Measurements from ENCODE around the gene IRX2. TPM values are rescaled to one million over a fixed set of nuclear protein-coding genes. Genes with fewer than 3 reads are reported as not detected.

The IRX2 gene
- total and polyA plus RNA-seq, 2 donors (not counting 3 experiments of a cell fraction or from before 2014, with no cell fraction given) = not detected

DNA sequence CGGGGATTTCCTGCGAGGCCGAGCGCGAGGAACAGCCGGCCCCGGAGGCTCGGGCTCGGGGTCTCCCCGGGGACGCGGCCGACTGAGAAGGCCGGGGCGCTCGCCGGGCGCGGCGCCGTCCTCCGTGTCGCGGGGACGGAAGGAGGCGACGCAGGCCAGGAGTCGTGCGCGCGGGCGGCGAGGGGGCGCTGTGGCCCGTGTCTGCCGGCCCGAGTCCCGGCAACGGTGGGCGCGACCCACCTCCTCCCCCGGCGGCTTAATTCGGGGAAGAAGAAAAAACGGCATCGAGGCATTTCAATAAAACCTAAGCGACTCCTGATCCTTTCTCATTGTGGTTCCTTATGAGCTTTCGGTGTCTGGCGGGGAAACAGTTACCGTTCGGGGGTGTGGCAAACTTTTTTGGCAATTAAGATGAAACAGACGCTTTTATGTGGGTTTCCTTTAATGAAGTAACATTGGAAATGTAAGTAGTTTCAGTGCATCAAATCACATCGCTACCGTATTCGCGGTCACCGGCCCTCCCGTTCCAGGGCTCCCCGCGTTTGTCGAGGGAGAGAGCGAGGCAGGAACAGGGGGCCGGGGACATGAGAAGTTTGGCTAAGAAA lies 3.7 kb upstream of the IRX2 start:
- no peak overlapping the region for H3K27ac ChIP-seq (ENCODE audit: insufficient read depth, low read depth, low read length)
- intact Hi-C loops (cut with micrococcal nuclease) (no loop called here), dilution Hi-C loops (cut with MboI; ENCODE audit: extremely low pct_ligation_motif_present, low sequenced_read_pairs) (no loop called here)
- peaks cover 41 to 68% of the 10 kb centered on the region in 2 experiments for H3K27me3 ChIP-seq (ENCODE audit: control insufficient read depth in 2 of 2, insufficient read depth in 2 of 2, low read length in 2 of 2)
- no peaks in the 10 kb centered on the region for H3K9me1 ChIP-seq (replicated peaks; ENCODE audit: control insufficient read depth, extremely low read depth, insufficient read depth, low read length)
- CTCF ChIA-PET = no interaction called here
- H3K9ac ChIP-seq (replicated peaks; ENCODE audit: extremely low read depth, insufficient read depth, low read length) = no peak overlapping the region
- no peak overlapping the region for H2AFZ ChIP-seq (ENCODE audit: low read depth, low read length)
- no peak overlapping the region for H3K4me2 ChIP-seq (ENCODE audit: insufficient read depth, low read length)
- no peaks in the 10 kb centered on the region for H3K79me2 ChIP-seq (ENCODE audit: control insufficient read depth, insufficient read depth, low read length)
- TF ChIP-seq JUN (IDR thresholded peaks at IDR 0.05; ENCODE audit: borderline replicate concordance, insufficient read depth, insufficient read length, low read depth) (no peak), POLR2AphosphoS5 (IDR thresholded peaks at IDR 0.05; ENCODE audit: insufficient read depth, low read depth, low read length) (no peak), POLR2A (IDR thresholded peaks at IDR 0.05; ENCODE audit: low read depth, low read length) (no peak)
- H3K36me3 ChIP-seq (ENCODE audit: control insufficient read depth in 2 of 2, extremely low read depth in 1 of 2, insufficient read depth in 2 of 2, low read length in 2 of 2) = no peaks in the 10 kb centered on the region
- no TSS peak for BruUV-seq (replicated peaks)
- DNase-seq (ENCODE audit: low read depth, low spot score) = no peak
- no peak for FAIRE-seq
- POLR2A ChIA-PET = no interaction called here
- H4K20me1 ChIP-seq (replicated peaks; ENCODE audit: control insufficient read depth, extremely low read depth, insufficient read depth, low read length) = no peaks in the 10 kb centered on the region
- no peaks in the 10 kb centered on the region for H3K9me3 ChIP-seq (replicated peaks; ENCODE audit: control insufficient read depth, insufficient read depth, low read length)
- no peaks in the 10 kb centered on the region for H3K4me1 ChIP-seq (ENCODE audit: control insufficient read depth, extremely low read depth, insufficient read depth, low read length)
- no peak overlapping the region for H3K4me3 ChIP-seq (replicated peaks in 1 of 3; ENCODE audit: insufficient read depth in 1 of 3, low read depth in 1 of 3, low read length in 3 of 3)

DNA sequence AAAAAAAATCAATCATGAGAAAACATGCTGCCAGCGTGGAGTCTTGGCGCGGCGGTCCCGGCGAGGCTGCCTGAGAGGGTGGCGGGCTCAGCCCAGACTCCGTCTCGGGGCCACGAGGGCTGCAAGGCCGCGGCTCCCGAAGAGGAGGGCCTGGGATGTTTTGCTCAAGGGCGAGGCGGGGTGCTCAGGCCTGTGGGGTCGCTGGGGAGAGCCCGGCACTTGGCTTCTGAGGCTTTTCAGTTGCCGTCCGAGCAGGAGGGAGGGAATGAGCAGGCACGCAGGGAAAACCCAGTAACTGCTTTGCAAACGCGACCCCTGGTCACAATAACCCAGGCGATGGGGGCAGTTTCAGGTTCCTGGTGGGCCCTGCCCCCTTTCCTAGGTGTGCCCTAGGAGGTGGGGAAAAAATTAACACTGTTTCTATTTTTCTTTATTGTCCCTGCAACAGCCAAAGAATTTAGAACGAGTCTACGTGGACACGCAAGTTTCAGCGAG lies 3.2 kb upstream of the IRX2 start:
- H3K4me3 ChIP-seq (replicated peaks in 1 of 3; ENCODE audit: insufficient read depth in 1 of 3, low read depth in 1 of 3, low read length in 3 of 3) = no peak overlapping the region
- no peaks in the 10 kb centered on the region for H4K20me1 ChIP-seq (replicated peaks; ENCODE audit: control insufficient read depth, extremely low read depth, insufficient read depth, low read length)
- H3K4me2 ChIP-seq (ENCODE audit: insufficient read depth, low read length) = no peak overlapping the region
- no peaks in the 10 kb centered on the region for H3K79me2 ChIP-seq (ENCODE audit: control insufficient read depth, insufficient read depth, low read length)
- DNase-seq (ENCODE audit: low read depth, low spot score) = no peak
- no peak overlapping the region for H3K9ac ChIP-seq (replicated peaks; ENCODE audit: extremely low read depth, insufficient read depth, low read length)
- H3K36me3 ChIP-seq (ENCODE audit: control insufficient read depth in 2 of 2, extremely low read depth in 1 of 2, insufficient read depth in 2 of 2, low read length in 2 of 2) = no peaks in the 10 kb centered on the region
- H3K27ac ChIP-seq (ENCODE audit: insufficient read depth, low read depth, low read length) = no peak overlapping the region
- peaks cover 47 to 73% of the 10 kb centered on the region in 2 experiments for H3K27me3 ChIP-seq (ENCODE audit: control insufficient read depth in 2 of 2, insufficient read depth in 2 of 2, low read length in 2 of 2)
- ChIA-PET CTCF (no interaction called here), POLR2A (no interaction called here)
- no peaks in the 10 kb centered on the region for H3K9me1 ChIP-seq (replicated peaks; ENCODE audit: control insufficient read depth, extremely low read depth, insufficient read depth, low read length)
- no peak for FAIRE-seq
- no peaks in the 10 kb centered on the region for H3K4me1 ChIP-seq (ENCODE audit: control insufficient read depth, extremely low read depth, insufficient read depth, low read length)
- TF ChIP-seq EZH2 (IDR thresholded peaks at IDR 0.05; ENCODE audit: borderline replicate concordance, low read depth, low read length, severe bottlenecking) = peak; percentile 57
- no peak for TF ChIP-seq MYC (IDR thresholded peaks at IDR 0.05; ENCODE audit: low read depth, low read length)
- BruUV-seq (replicated peaks) = no TSS peak
- H3K9me3 ChIP-seq (replicated peaks; ENCODE audit: control insufficient read depth, insufficient read depth, low read length) = no peaks in the 10 kb centered on the region
- dilution Hi-C loops (cut with MboI; ENCODE audit: extremely low pct_ligation_motif_present, low sequenced_read_pairs) = no loop called here
- H2AFZ ChIP-seq (ENCODE audit: low read depth, low read length) = no peak overlapping the region
- intact Hi-C loops (cut with micrococcal nuclease) = no loop called here
